Astrocyte of the hippocampus (primary cell): ENCODE measurements around the gene PRKCI.
"Not testable (repeated sequence)": the region's sequence is repeated elsewhere in the genome, so short reads cannot be mapped to it uniquely, and the experiment has no call there.

Experiments
- DNase-seq: peaks from one replicate; pipeline ENCODE4 v3.0.0; 2011; ENCODE audit warnings: low read depth, low spot score

PRKCI gene

GRCh38 chr3:170221924-170222646, at the start of gene PRKCI:
PRKCI (plus strand) TSS chr3:170222424; CDS start chr3:170222670, 246 bp downstream.
- peak; percentile 98 for DNase-seq

- DNase-seq: no peak
Measured at GRCh38 chr3:170178651-170179050, 43.6 kb upstream of the PRKCI start.

GRCh38 chr3:170179432-170179831, 42.8 kb upstream of the PRKCI start:
- no peak for DNase-seq

- DNase-seq: peak; percentile 26
Measured at GRCh38 chr3:170180079-170180907, 41.9 kb upstream of the PRKCI start.

GRCh38 chr3:170180908-170181885, 41.0 kb upstream of the PRKCI start, which contains the start of gene PHC3:
PHC3 (minus strand) TSS chr3:170181733; CDS start chr3:170181715, 18 bp downstream.
- peak; percentile 98 for DNase-seq

- no peak for DNase-seq
Measured at GRCh38 chr3:170189398-170190256, 32.6 kb upstream of the PRKCI start.

- not testable (repeated sequence) for DNase-seq
Measured at GRCh38 chr3:170195759-170196158, 26.5 kb upstream of the PRKCI start.

GRCh38 chr3:170196833-170197232, 25.4 kb upstream of the PRKCI start:
- no peak for DNase-seq

- no peak for DNase-seq
Measured at GRCh38 chr3:170200987-170201386, 21.2 kb upstream of the PRKCI start.

- no peak for DNase-seq
Measured at GRCh38 chr3:170201527-170201926, 20.7 kb upstream of the PRKCI start.

- DNase-seq: no peak
Measured at GRCh38 chr3:170203457-170203856, 18.8 kb upstream of the PRKCI start.

GRCh38 chr3:170204023-170204472, 18.2 kb upstream of the PRKCI start:
- no peak for DNase-seq

- DNase-seq: no peak
Measured at GRCh38 chr3:170204509-170204908, 17.7 kb upstream of the PRKCI start.

- no peak for DNase-seq
Measured at GRCh38 chr3:170205302-170205701, 16.9 kb upstream of the PRKCI start.

GRCh38 chr3:170206164-170206762, 16.0 kb upstream of the PRKCI start:
- not testable (repeated sequence) for DNase-seq

- no peak for DNase-seq
Measured at GRCh38 chr3:170207717-170208116, 14.5 kb upstream of the PRKCI start.

GRCh38 chr3:170211668-170212067, 10.6 kb upstream of the PRKCI start:
- DNase-seq: no peak

- DNase-seq: no peak
Measured at GRCh38 chr3:170219850-170220249, 2.4 kb upstream of the PRKCI start.

GRCh38 chr3:170220871-170221270, 1.4 kb upstream of the PRKCI start:
- DNase-seq: peak; percentile 7
